Stimulated activated CD4-positive, alpha-beta T cell treated with anti-CD3 and anti-CD28 coated beads, Interleukin-4, amount 100 ng/mL, for 4 hours (primary cell): ENCODE measurements around the gene LSP1.

Experiments
- DNase-seq, 2 experiments: peaks; one replicate each; pipeline ENCODE4 v3.0.0-alpha.2; 2020

The LSP1 gene

GRCh38 chr11:1851468-1852180 lies 1.3 kb upstream of the LSP1 start:
- no peak for DNase-seq

- DNase-seq = no peak
These were observed 510 bp upstream of the LSP1 start for GRCh38 chr11:1852271-1852876.

GRCh38 chr11:1853376-1854131 lies 670 bp downstream of the LSP1 start:
- no peak for DNase-seq

DNA sequence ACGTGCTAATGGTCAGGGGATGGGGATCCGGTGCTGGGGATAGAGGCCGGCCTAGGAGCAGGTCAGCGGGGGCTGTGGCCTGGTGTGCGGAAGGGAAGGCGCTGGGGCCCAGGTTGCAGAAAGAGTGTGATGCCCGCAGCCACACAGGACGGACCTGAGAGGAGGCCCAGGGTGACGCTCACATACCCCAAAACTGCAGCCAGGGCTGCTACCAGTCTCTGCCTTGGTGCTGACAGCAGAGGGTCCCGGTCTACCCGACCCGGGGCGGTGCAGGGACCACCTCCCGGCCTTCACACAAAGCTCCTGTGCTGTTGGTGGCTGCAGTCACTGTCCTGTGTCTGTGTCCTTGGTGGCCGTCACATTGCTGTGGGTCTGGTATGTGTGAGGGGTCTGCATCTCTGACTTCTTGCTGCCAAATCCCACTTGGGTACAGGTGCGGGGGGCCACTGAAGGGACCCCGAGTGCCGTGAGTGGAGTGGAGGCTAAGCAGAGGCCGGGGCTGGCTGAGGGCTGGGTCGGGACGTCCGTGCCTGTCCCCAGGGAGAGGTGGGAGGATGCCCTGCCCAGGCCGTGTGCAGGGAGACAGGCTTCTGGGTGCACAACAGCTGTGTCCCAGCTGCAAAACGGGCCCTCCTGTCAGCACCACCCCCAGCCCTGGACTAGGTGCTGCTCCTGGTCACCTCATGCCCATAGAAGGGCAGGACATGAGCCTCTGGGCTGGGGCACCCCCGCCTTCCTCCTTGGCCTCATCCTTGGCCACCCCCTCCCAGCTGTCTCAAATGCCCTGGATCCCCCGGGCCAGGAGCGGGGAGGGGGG lies 1.5 kb downstream of the LSP1 start:
- no peak for DNase-seq

DNA sequence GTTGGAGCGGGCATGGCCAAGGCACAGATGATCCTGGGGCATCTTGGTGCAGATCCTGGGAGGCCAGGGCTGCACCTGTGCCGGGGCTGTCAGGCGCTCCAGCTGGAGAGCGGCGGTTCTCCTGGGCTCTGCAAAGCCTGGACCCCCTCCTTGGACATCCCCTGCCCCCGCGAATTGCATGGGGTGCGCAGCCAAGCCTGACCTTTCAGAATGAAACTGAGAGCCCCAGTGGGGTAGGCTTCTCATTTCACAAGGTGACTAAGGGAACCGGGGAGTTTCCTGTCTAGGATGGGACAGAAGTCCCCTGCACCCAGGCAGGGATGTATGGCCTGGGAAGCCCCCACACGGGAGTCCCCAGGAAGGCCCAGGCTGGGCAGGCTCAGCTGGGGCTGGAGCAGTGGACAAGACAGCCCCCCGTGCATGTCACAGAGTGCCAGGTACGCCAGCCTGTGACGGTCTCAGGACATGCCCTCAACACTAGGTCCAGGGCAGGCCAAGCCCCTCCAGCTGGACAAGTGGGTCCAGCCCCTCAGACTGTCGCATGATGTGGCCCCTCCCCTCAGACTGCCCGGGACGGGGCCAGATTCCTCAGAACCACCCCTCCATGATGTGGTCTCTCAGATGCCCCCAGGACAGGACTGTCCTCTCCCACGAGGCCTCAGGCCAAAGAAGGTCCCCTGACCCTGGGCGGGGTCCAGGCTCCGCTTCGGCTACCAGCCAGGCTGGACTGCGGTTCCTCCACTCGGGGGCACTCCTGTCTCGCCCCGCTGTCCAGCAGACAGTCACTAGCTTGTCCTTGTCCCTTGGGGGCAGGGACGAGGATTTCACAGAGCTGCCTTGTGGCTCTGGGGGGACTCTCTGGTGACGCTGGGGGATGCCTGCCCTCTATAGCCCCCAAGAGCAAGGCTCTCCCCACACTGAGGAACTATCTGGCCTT lies 2.3 kb downstream of the LSP1 start:
- DNase-seq = no peak

DNA sequence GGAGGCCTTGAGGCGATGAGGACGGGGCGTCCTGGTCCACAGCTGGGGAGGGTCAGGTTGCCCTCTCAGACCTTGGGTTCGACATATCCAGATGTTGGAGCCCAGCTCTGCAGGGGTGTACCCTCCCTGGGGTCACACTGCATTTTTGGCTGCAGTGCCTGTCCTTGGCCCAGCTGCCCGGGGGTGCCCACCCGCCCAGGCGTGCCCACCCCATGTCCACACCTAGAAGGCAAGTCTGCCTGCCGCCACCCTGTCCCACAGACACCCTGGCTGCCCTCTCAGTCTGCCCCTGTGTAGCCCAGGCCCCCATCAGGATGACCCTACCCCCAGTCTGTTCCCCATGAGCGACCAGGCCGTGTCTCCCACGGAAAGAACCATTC lies 3.0 kb downstream of the LSP1 start:
- DNase-seq = no peak

DNA sequence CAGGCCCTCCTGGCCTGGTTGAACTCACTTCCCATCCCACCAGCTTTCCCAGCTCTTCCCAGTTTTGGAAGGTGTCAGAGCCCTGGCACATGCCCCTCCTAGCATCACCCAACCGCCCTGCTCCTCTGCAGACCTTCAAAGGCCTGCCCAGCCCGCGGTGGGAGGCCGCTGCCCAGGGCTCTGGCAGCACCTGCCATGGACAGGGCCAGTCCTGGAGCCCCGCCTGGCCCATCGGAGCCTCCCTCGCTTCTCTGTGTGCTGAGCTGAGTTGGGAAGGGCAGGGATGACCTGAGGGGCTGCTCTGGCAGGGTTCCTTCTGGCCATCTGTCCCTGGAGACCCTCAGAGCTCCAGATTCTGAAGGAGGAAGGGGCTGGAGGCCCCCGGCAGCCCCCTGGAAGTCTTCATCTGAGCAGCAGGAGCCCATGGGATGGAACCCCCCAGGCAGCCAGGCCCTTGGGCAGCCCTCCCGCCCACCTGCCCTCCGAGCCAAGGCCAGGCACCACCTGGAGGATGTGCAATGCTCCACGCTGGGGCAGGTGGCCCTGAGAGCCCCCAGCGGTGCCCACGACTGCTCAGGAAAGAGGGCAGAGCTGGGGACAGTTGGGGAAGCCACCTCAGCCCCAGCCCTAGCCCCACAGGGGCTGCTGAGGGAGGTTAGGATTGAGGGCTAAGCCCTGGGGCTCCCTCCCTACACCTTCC lies 3.6 kb downstream of the LSP1 start:
- DNase-seq = no peak

DNA sequence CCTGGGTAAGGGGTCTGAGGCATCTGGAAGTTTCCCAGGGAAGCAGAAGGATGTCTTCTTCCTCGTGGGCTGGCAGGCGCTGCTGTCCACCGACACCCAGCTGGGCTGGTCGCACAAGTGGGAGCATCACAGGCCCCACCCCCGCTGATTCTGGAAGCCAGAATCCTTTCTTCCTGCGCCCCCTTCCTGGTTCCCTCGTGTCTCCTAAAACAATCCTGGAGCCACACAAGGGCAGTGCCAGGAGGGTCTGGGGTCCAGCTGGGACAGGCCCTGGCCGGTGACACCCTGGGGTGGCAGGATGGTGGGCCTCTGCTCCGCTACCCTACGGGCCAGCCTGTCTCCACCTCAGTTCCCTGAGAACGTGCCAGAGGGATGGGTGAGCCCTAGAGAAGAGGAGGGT lies 4.2 kb downstream of the LSP1 start:
- no peak for DNase-seq

- no peak for DNase-seq
These were observed 5.3 kb downstream of the LSP1 start for GRCh38 chr11:1858154-1858553.

GRCh38 chr11:1858576-1858975 lies 5.7 kb downstream of the LSP1 start:
- no peak for DNase-seq

GRCh38 chr11:1859004-1859403 lies 6.1 kb downstream of the LSP1 start:
- no peak for DNase-seq

DNA sequence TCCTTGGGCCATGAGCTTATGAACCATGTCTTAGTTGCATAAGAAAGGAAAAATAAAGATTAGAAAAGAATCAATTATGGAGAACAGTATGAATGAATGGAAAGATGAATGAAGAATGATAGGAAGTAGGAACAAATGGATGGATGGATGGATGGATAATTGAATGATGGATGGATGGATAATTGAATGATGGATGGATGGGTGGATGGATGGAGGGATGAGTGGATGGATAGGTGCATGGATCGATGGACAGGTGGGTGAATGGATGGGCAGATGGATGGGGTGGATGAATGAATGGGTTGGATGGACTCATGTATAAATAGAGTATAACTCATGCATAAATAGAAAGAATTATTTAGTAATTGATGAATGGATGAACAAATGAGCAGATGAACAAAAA lies 7.2 kb downstream of the LSP1 start:
- no peak for DNase-seq

DNA sequence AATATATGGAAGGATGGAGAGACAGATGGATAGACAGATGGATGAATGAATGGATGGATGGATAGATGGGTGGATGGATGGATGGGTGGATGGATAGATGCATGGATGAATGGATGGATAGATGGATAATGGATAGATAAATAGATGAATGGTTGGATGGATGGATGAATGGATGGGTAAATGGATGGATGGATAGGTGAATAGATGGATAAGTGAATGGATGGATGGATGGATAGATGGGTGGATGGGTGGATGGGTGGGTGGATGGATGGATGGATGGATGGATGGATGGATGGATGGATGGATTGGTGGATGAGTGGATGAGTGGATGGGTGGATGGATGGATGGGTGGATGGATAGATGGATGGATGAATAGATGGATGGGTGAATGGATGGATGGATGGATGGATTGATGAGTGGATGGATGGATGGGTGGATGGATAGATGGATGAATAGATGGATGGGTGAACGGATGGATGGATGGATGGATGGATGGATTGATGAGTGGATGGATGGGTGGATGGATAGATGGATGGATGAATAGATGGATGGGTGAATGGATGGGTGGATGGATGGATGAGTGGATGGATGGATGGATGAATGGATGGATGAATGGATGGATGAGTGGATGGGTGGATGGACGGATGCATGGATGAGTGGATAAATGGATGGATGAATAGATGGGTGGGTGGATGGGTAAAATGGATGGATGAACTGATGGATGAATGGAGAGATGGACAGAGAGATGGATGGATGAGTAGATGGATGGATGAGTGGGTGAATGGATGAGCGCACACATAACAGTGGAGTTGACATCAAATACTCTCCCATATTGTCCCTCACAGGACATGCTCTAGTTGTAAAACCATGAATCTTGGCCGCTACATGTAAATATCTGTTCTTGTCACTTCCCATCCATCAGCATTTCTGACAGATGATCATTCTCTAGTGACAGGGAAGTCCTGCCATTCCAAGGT lies 8.8 kb downstream of the LSP1 start:
- no peak for DNase-seq

- no peak for DNase-seq
These were observed 9.9 kb downstream of the LSP1 start for GRCh38 chr11:1862588-1863351.

DNA sequence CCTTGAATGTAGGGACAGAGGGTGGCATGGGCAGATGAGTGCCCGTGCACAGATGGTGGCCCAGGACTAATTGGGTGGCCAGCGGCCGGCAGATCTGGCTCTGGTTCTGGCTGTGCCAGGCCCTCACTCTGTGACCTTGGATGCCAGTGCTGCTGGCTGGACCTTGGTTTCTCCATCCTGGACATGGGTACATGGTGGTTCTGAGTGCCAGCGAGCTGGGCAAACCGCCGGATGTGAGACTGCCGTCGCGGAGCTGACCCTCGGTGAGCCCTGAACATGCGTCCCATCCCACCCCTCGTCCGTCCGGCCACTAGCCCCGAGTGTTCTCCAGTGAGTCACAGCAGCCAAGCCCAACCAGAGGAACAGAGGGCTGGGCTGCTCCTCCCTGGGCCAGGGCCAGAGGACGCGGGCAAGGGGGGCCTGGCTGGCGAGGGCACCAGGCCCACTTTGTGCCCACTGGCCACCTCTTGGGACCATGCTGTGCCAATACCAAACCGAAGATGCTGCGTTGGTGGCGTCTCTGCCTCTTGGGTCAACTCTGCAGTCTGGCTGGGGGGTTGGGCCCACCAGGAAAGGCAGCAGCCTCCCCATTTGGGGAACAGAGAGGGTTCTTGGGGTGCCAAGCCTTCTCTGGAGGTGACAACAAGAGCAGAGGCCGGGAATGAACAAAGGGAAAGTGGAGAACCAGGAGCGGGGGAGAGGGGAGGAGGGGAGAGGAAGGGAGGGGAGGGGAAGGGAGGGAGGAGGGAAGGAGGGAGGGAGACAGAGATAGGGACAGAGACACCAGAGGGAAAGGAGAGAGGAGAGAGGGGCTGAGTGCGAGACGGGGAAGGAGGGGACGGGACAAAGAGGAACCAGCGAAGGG lies 10.7 kb downstream of the LSP1 start:
- DNase-seq = no peak

DNA sequence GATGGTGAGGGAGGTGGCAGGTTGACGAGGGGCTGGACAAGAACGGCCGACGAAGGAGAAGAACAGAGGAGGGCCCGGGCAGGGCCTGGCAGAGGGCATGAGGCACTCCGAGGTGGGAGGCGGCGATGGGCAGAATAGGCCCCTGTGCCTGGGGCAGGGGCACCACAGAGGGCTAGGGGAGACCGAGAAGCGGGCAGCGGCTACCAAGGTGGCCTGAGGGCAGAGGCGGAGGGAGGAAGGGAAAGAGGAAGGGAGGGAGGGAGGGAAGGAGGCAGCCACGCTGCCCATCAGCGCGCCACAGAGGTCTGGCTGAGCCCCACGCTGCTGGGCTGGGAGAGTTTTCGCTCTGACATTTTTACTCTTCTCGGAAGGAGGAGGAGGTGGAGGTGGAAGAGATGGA lies 11.3 kb downstream of the LSP1 start:
- DNase-seq = no peak

DNA sequence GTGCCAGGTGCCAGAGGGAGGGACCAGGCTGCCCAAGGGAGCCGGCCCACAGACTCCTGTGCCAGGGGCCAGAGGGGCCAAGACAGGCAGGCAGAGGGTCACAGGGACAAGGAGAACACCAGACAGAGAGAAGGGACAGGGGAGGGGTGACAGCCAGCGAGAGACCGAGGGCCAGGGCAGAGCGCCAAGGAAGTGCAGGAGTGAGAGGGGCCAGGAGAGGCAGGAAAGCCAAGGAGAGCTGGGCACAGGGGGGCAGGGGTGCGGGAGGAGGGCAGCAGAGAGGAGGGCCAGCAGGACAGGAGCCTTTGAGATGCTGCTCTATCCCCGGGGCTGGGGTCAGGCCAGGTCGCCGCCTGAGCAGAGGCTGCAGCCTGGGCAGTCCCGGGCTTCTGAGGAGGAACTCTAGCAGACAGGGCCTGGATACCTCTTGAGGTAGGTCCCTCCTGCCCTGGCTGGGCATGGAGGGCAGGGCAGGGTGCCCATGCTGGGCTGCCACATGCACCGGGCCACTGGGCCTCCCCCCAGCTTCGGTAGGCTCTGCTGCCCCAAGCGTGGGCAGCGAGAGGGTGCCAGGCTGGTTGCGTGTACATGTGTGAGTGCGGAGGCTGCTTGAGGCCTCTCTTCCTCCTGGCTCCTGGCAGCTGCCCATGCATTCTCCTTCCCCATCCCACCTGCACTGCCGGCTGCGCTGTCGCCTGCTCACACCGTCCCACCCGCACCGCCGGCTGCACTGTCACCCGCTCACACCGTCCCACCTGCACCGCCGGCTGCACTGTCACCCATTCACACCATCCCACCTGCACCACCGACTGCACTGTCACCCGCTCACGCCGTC lies 12.2 kb downstream of the LSP1 start:
- DNase-seq = no peak

GRCh38 chr11:1866226-1866625 lies 13.3 kb downstream of the LSP1 start:
- no peak for DNase-seq
